ENCODE measurements around the gene TRIM25.

DNA sequence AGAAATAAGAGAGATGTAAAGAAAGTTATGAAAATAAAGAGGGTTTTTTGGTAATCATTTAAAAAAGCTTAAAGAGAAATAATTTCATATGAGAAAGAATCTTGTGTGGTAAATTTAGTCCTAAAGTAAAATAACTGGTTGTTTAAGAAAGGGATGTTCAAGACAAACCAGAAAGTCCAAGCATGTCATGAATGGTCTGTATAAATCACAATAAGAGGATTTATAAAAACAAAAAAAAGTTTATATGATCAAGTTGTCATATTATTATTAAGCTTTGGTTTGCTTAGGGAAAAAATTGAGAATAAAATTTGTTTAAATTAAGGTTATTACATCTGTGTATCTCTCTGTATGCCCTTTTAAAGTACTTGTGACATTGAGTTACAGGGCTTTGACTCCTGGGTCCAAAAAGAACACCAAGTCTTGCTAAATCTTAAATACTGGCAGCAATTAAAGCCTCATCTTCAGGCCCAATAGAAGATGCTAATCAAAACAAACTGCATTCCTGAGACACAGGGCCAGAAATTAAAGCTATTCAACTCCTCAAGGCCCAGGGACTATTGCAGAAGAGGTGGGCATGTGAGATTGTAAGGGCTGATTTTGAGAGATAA is 15.6 kb upstream of the TRIM25 start:
- TF ChIP-seq, protein P1, sequence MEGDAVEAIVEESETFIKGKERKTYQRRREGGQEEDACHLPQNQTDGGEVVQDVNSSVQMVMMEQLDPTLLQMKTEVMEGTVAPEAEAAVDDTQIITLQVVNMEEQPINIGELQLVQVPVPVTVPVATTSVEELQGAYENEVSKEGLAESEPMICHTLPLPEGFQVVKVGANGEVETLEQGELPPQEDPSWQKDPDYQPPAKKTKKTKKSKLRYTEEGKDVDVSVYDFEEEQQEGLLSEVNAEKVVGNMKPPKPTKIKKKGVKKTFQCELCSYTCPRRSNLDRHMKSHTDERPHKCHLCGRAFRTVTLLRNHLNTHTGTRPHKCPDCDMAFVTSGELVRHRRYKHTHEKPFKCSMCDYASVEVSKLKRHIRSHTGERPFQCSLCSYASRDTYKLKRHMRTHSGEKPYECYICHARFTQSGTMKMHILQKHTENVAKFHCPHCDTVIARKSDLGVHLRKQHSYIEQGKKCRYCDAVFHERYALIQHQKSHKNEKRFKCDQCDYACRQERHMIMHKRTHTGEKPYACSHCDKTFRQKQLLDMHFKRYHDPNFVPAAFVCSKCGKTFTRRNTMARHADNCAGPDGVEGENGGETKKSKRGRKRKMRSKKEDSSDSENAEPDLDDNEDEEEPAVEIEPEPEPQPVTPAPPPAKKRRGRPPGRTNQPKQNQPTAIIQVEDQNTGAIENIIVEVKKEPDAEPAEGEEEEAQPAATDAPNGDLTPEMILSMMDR (IDR thresholded peaks at IDR 0.05; ENCODE audit: borderline replicate concordance, extremely low read depth, low read length, poor library complexity, severe bottlenecking), result no peak
- no peak for TF ChIP-seq EZH2 (IDR thresholded peaks at IDR 0.05; ENCODE audit: borderline replicate concordance, low read depth, low read length, severe bottlenecking)

Measured in DND-41 (cell line).